Stimulated activated CD8-positive, alpha-beta memory T cell treated with anti-CD3 and anti-CD28 coated beads, Interleukin-7, amount 100 ng/mL, for 24 hours (primary cell): ENCODE data around the gene ASTL.

ENCODE experiments used
- DNase-seq: peaks from one replicate; pipeline ENCODE4 v3.0.0-alpha.2; 2020; ENCODE audit warnings: low read depth

ASTL gene

DNA sequence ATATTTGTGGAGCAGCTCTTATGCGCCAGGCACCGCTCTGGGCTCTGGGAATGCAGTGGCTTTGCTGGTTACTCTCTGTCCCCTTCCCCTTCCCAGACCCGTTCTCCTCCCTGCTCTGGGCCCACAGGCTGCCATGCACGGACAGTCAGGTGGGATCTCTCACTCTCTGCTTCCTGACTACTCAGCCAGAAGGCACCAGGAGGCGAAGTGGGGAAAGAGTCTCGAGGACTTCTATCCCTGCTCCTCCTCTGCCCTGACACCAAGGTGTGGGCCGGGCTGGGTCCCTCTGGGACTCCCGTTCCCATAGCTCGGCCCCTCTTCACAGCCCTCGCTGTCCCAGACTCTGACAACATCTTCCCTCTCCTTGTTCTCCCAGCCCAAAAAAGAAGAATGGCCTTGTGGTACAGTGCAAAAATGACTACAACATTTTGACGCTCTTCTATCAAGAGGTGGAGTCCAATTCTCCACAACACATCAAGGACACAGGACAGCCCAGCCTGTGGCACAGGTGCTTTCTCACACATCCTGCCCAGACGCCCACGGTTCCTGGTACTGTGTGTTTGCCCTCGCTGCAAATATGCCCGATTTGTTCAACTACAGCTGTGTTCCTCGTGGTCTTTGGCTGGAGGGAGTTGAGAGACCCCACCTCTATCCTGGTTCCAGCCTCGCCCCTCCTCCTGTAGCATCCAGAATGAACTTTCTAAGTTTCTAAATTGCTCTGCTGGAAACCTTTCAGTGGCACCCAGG lies 21.0 kb upstream of the ASTL start:
- DNase-seq: no peak

GRCh38 chr2:96158554-96158940 lies 20.2 kb upstream of the ASTL start:
- DNase-seq: no peak

DNA sequence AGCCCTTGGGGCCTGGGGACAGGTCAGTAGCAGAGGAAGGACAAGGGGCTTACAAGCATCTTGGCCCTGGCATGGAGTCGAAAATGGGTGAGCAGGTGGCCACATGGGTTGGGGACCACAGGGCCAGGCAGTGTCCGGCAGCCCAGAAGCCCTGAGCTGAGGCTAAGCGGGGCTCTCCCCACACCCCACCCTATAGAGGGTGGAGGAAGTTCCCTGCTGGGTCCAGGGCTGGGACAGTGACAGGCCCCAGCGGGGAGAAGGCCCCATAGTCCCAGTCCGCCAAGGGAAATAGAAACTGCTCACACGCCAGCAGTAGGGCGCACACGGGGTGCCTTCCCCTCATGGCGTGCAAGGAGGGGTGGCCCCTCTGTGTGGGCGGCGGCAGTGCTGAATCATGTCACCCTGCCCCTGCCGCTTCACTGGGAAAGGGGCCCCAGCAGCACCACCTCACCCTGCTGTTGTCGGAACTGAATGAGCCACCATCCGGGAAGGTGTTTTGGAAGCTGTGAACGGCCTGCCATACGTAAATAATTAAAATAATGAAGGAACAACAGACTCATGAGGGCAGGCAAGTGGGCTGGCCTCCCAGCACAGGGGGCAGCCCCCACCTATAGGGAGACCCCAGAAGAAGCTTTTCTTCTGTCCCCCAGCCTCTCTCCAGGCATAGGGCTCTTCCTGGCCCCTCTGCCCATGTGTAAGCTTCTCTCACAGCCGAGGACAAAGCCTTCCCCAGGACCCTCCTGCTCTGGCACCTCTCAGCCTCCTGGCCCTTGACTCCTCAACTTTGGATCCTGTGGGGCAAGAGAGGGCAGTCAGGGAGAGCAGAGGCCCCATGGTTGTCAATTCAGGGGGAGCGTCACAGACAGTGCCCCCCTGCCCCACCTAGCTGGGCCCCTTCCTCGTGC lies 19.6 kb upstream of the ASTL start:
- peak; percentile 88 for DNase-seq

- DNase-seq: no peak
These were observed 18.8 kb upstream of the ASTL start for GRCh38 chr2:96156926-96157648.

GRCh38 chr2:96156011-96156820 lies 17.9 kb upstream of the ASTL start:
- no peak for DNase-seq

GRCh38 chr2:96154506-96155380 lies 16.4 kb upstream of the ASTL start:
- no peak for DNase-seq

DNA sequence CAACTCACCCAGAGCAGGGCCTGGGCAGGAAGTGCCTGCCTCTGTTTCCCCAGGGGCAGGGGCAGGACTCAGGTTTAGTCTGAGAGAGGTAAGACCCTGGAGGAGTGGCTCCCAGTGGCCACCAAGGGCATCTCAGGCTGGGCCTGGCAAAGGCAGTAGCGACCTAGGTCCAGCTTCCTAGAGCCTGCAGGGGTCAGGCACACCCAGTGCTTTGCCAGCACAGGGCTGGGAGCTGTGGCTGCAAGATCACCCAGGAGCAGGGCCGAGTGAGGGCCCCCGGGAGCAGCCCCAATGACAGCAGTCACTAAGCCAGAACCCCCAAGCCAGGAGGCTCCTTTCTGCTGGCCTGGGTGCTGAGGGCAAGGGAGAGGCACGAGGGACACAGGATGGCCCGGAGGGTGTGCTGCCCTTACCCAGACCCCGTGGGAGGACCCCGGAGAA lies 15.7 kb upstream of the ASTL start:
- no peak for DNase-seq

DNA sequence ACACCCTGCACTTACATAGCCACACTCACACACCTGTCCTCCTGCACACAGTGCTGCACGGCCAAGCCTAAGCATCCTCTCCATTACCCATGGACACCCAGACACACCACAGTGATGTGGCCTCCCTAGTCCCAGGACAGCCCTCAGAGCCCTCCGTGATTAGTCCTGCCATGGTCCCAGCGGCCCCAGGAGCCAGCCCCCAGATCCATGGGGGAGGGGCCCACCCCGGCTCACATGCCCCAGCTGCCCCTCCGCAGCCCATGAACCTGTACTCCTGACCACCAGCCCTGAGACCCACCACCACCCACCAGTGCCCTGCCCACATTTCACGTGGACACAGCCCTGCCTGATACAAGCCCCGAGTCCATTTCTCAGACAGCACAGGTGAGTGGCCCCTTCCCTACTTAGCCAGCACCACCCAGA lies 15.0 kb upstream of the ASTL start:
- DNase-seq: no peak

DNA sequence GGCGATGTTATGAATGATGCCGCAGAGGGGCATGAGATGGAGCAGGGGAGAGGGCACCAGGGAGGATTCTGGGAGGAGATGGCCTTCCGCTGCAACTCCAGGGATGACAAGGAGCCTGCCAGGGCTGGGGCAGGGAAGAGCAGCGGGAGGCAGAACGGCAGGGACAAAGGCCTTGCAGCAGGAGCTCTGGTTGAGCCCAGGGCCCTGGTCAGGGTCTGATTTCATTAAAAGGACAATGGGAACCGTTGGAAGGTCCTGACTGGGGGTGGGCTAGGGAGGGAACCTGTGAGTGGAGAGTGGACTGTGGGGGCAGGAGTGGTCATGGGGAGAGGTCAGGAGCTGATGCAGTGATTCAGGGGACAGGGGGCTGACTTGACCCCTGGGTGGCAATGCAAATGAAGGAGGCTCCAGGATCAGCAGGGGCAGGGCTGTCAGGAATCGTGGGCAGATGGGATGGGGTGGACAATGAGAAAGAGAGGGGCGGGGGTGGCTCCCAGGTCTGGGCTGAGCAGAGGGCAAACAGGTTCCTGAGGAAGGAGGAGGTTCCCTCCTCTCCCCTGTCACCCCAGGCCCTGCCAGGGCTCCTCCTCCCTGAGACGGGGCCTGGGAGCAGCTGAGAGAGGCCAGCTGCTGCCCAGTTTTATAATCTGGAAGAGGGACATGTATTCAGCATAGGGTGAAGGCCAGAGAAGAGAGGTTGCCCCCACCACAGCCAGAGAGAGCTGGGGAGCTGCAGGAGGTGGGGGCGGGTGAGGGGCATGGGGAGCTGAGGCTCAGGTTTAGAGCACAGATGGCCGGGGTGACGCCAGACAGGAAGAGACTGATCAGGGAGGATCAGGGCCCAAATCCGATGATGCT lies 14.2 kb upstream of the ASTL start:
- no peak for DNase-seq

DNA sequence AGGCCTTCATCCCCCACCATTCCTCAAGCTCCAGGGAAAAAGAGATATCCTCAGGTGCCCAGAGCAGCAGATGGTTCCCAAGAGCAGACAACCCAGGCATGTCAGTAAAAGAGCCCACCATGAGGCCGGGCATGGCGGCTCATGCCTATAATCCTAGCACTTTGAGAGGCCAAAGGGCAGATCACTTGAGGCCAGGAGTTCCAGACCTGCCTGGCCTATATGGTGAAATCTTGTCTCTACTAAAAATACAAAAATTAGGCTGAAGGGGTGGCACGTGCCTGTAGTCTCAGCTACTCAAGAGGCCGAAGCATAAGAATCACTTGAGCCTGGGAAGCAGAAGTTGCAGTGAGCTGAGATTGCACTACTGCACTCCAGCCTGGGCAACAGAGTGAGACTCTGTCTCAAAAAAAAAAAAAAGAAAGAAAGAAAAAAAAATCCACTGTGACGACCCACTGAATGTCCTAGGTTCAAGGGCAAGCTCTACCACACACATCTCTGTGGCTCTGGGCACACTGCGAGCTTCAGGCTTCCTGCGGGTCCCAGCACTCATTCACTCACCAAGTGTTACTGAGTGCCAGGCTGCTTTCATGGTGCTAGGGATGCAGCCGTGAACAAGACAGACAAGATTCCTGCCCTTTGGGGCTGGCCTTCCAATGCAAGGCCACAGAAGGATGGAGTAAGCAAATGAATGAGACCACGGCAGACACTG lies 13.4 kb upstream of the ASTL start:
- DNase-seq: no peak

GRCh38 chr2:96150791-96151594 lies 12.7 kb upstream of the ASTL start:
- no peak for DNase-seq

DNA sequence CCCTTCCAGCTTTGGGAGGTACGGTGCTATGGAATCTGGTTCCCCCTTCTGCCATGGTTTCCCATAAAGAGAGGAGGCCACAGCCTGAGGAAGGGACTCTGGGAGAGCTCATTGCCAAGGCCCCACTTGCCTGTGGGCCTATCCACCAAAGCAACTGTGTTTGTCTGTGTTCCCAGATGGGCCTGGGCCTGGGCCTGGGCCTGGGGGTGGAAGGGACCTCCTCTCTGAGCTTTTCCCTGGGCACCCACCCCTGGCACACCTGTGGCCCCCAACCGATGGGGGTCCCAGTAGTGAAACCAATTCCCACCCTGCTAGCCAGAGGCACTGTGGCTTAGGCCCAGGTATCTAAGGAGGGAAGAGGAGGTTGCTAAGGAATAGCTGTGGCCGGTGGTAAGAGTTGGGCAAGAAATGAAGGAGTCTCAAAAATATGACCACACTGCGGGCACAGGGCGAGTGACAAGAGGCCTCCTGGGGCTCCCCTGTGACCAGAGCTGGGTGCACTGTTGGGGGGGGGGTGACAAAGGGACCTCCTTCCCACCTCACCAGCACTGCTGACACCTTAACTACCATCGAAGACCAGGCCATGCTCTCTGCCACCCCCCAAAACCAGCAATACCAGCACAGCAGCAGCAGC lies 11.8 kb upstream of the ASTL start:
- DNase-seq: no peak

- DNase-seq: peak; percentile 95
These were observed 10.3 kb upstream of the ASTL start for GRCh38 chr2:96148410-96149217.

DNA sequence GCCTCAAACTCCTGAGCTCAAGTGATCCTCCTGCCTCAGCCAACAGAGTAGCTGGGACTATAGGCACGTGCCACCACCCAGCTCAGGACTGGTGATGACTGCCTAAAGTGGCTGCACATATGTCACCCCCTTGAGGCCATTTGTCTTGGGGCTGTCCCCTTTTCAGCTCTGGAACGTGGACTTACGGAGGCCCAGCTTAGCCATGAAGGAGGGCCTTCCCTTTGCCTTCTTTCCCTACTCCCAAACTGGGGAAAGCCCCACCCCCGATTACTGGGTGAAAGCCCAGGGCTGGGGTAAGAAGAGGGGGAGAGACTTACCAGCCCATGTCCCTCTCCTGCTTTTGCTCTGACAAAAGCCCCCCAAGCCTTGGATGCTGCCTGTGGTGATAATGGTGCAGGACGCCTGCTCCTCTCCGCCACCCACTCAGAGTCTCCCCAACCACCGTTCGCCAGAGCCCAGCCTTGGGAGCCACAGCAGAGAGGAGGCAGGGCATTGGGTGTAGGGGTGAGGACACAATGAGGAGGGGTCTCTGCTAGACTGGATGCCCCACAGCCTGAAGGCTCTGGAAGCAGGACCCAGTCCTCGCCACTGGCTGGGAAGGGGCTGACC lies 9.4 kb upstream of the ASTL start:
- no peak for DNase-seq

GRCh38 chr2:96146881-96147592 lies 8.7 kb upstream of the ASTL start:
- DNase-seq: no peak
